ENCODE measurements around the gene RNFT2.
A peak's percentile ranks its signal among the peaks of the same experiment; 100 is the strongest.
"Not testable (repeated sequence)": the region's sequence is repeated elsewhere in the genome, so short reads cannot be mapped to it uniquely, and the experiment has no call there.

The RNFT2 gene

DNA sequence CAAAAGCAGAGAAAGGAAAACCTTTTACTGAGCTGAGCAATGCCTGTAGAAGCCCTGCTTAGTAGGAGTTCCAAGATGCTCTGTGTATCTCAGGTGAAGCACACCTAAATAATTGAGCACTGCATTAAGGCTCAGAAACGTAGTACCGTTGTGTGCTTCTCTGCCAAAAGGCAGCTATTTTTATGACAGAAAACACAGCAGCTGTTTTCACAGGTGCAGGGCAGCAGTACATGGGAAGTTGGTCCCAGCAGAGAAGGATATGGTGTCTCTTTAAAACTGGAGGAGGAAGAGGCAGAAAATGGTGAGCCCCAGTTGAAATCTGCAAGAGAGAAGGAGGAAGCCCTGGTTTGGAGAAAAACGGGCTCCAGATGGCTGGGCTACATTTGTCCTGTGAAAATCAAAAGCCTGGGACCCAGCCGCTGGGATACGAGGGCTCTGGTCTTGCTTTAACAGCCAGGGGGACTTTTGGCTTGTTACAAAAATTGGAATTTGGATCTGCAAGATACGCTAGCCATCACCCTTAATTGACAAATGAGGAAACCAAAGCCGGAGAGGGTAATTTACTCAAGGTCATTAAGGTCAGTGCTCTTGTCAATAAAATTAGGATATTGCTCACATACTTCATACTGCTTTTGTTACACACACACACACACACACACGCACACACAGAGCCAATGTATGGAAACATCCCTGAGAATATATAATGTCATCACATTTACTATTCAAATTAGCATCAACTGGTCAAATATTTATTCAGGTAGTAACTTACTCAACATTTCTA lies 27.6 kb upstream of the RNFT2 start:
- DNase-seq, result no peak

DNA sequence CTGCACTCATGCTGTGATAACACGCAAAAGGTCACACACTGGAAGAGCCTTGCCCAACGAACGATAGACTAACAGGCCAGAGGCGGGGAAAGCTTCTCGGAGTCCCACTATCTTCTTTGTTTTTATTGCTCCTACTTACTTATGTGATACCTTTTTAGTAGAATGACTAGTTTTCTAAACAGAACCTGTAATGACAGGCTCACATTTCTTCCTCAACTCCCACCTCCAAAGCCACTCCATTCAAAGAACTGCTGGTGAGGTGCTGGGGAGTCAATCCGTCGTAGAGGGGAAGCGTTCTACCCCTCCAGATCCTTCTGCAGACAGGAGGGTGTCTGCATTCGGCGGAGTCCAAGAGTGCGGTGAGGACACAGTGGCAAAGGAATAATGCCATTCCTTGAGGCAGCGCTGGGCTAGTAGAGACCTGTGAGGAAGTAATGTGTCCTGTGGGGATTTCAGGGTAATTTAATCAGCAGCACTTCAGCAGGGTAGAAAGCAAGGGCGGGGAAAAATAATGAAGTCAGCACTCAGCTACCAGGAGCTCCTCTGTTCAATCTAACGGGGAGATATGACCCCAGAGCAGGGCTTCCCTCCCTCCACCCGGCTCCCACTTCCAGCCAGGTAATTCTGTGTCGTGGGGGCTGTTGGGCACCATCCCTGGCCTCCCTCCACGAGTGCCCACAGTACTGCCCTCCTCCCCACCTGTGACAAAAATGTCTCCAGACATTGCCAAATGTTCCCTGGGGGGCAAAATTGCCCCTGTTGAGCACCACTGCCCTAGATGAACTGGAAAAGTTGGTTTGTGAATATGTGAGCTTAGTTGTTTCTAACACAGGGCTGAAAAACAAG lies 25.4 kb upstream of the RNFT2 start:
- no peak for DNase-seq

DNA sequence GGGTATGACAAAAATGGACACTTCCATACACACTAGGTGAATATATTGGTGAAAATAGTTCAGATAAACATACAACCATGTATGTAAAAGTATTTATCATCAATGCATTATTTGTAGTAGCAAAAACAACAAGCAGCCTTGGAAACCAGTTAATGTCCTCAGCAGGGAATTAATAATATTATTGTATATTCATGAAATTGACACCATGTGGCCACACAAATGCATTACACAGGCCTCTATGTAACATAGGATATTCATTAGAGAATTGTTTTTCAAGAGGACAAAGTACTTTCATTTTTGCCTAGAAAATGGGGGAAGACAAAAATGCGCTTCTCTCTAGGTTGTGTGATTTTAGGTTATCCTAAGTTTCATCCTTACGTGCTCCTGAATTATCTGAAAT lies 24.6 kb upstream of the RNFT2 start:
- no peak for DNase-seq

DNA sequence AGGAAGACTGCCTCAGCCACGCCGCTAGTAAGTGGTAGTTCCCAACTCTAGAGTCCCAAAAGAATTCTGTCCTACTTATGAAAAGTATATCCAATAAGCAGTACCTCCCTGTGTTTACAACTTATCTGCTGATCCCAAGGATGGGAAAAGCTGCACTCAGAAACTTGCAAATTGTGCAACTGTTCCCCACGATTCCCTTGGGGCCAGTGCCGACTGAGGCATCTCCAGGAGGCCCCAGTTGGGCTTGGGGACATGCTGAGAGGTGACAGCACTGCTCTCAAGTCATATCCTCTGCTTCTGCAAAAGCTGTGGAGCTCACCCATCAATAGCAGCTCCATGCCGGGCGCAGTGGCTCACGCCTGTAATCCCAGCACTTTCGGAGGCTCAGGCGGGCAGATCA lies 23.9 kb upstream of the RNFT2 start:
- DNase-seq, result no peak

DNA sequence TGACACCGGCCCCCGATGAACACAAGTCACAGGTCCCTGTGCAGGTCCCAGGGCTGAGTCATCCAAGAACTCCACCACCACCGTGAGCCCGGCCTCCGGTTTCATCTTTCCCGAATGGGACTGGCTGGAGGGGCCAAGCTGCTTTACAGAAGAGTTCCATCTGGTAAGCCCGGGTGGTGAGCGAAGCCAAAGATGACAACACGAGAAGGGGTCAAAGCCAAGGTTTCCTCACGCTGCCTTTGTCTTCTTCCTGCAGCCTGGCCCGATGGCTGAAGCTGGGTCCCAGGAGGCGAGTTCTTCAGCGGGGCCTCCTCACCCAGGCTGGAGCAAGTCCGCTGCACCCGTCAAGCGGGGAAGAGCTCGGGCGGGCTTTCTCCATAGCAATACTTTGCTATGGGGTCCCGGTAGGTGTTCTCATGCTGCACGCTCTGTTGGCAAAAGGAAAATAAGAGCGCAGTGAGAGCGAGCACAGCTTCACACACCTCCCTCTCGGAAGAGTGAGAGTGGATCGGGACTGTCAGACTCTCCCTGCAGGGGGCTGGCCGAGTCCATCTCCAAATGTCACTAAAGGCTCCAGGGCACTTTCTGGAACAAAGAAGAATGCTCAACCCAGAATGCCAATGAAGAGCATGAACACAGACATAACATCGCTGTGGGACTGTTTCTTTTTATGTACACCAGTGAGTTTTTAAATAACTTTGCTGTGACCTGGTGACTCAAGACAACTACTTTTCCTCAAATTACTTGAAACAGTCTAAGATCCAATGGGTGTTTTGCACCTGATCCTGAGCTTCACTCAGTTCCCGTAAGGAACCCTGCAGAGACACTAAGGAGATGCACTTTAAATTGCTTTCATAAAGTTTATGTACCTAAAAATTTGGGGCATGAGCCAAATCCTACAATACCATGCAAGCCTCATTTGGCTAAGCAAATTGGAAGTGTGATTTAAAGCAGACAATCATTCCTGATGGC lies 20.4 kb upstream of the RNFT2 start:
- no peak for DNase-seq

DNA sequence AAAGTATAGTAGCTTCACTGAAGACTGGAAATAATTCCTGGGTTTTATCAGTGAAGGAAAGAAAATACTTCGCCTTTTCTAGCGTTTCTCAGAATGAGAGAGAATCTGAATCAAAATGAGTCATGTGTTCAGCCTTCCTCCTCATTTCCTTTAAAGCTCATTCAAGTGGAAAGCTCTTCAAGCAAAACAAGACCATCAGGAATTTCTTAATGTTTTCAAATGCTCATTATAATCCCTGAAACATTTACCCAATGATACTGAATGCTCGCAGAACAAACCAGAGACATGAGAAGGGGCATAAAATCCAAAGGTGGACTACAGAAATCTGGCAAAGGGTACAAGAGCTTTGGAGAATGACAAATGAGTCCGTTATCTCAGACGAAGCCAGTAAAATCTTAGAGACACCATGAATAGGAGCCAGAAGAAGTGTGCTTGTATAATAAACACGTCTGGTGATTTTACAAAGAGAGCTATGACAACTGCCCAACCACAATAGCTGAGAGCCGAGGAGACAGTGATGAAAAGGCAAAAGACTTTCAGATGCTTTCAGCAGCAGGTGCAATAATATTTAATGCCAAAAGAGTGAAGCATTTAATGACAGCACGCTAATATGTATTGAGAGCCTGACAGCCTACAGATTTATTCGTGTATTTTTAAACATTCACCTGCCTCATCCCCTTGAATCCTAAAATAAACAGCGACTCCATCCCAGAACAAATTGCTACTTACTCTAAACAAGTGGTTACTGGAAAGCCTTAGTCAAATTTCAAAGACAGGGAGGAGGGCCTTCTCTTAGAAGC lies 19.3 kb upstream of the RNFT2 start:
- no peak for DNase-seq

DNA sequence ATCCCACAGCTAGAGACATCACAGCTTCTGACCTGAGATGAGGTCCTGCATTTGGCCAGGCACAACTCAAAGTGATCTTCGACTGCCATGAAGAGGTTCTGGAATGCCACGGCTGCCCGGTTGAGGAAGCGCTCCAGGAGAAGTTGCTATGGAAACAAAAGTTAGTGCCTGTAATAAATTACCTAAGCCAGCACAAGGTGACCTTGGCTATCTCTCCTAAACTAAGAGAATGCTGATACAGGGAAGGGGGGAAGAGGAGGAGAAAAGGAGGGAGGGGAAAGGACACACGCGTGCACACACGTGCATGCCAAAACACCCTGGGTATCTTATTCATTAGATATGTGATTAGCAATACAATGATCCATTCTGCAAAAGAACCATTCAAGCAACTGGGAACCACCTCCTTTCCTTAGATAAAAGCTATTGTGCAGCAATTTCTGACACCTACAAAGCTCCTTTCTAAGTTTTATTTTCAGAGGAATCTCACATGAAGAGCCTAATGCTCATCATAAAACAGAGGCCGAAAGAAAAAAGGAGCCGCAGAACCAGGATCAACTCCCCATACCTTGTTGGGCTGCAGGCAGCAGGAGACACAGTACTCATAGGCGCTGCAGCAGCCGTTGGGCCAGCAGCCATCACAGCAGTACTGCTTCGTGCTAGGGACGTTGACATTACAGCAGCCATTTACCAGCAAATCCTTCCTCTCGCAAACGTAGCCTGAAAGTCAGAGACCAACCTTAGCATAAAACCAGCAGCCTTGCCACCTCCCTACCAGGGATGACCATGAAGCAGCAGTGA lies 18.2 kb upstream of the RNFT2 start:
- DNase-seq, result no peak

DNA sequence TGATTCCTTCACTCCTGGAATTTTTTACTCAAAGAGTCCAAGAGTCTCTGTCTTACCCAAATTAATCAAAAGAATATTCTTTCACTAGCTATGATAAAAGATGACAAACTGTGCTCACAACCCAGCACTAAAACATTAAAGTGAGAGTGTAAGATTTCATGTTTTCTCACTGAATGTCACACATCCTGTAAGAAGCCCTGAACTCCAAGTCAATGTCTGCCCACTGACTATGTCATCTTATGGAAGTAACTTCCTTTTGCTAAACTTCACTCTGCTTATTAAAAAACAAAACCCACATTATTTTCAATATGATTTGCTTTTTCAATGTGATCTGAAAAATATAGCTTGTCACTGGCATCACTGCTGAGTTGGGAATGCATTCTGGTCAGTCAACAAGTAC lies 15.9 kb upstream of the RNFT2 start:
- no peak for DNase-seq

DNA sequence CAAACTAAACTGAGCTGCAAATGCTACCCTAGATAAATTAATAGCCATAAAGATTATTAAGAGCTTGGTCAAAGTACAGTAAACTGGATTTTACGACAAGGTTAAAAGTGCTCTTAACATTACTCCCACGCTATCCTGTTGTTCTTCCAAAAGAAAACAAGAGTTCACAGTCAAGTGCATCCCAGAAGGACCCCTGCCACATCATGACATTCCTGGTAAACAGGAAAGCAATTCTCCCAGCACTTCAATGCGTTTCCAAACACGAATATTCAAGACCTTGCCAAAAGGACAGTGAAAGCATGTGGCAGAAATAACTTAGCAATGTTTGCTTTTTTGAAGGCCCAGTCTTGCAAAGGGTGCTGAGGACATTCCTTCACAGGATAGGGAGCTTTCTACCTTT lies 11.4 kb upstream of the RNFT2 start:
- no peak for DNase-seq

DNA sequence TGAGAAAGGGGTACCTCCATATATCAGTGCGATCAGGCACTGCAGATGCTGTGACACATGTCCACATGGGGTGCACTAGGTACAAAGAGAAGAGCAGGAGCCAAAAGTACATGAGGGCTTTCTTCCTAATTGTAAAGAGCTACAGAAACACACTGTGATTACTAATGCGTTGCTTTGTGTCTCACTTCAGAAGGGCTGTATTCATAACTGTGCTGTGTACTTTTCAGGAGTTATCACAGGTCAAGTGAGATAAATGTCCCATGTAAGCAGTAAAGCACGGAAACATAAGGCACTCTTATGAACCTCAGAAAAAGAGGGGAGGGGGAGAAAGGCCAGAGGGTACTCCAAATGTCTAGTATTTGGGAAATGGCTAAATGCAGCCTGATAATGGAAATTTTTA lies 10.9 kb upstream of the RNFT2 start:
- no peak for DNase-seq

DNA sequence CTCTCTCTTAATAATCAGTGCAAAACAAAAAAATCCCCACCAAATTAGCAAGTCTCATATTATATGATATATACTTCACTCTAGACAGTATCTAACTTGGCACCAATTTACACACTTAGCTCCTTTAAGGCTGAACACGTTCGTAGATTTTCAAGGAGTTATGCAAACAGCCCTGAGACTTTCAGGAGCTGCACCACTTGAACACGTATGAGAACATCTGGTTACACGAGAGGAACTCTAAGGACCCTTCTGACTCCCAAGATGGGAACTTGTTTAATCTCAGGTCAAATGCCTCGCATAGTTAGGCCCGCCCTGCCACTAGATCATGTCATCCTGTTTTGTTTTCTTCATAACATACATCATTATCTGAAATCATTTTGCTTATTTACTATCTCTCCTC lies 10.2 kb upstream of the RNFT2 start:
- no peak for DNase-seq

DNA sequence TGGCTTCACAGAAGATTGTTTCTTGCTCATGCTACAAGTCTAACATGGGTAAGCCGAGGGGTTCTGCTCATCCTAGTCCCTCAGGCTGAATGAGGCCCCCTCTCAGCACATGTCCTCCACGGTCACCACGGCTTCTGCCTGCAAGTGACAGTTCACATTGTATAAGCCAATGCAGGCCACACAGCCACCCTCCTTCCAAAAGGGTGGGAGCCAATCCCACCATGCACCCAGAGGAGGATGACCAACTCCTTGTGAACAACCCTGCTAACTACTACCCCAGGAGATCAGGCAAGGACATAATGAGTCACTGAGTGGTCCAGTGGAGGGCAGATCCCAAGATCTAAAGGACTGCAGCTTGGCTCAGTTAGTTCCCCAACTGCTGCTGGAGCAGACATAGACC lies 6.3 kb upstream of the RNFT2 start:
- DNase-seq, result no peak

DNA sequence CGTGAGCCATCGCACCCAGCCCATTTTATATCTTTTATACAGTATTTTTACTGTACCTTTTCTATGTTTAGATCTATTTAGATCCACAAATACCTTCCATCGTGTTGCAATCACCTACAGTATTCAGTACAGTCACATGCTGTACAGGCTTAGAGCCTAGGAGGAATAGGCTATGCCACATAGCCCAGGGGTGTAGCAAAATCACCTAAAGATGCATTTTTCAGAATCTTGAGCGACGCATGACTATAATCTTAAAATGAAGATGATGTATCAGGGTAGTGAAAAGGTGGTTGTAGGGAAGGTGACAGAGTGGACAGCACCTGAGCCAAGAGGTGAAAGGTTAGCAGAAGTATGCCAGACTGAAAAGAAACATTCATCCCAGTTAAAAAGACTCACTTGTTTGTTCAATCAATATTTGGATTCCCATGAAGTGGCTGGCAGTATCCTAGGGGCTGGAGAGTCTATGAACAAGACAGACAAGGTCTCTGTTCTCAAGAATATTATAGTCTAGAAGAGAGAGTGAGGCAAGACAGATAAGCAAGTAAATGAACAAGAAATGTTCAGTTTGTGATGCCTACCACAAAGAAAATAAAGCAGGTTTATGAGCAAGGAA lies 3.9 kb upstream of the RNFT2 start:
- no peak for DNase-seq

DNA sequence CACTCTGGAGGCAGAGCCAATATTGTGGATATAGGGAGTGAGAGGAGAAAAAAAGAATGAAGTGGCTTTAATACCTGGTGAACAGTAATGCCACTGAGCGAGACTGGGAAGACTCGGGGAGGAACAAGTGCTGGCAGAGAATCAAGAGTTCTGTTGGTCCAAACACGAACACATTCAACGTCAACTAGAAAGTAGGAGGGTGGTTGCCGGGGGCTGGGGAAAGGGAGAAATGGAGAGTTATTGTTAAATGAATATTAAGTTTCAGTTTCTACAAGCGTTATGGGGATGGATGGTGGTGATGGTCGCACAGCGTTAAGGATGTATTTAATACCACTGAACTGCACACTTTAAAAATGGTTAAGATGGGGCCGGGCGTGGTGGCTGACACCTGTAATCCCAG lies 3.0 kb upstream of the RNFT2 start:
- DNase-seq, result no peak

DNA sequence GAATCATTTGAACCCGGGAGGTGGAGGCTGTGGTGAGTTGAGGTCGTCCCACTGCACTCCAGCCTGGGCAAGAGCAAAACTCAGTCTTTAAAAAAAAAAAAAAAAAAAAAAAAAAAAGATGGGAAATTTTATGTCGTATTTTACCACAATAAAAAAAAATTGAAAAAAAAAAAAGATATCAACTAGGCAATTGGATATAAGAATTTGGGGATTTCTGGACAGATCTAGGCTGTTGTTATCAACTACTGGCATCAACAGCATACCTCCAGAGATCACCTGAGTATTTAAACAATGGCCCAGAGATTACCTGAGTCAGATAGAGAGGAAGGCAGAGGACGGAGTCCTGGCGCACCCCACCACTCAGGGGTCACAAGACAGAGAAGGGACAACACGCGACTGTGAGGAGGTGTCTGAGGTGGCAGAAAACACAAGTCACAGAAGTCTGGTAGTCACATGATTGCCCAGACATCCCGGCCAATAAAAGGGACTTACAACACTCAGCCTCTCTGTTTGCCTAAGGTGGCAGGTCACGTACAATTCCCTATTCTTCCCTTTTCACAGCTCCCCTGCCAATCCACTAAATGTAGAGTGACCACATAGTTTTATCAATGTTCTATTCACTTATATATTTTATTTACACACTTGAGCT lies 2.0 kb upstream of the RNFT2 start:
- peak; percentile 33 for DNase-seq

DNA sequence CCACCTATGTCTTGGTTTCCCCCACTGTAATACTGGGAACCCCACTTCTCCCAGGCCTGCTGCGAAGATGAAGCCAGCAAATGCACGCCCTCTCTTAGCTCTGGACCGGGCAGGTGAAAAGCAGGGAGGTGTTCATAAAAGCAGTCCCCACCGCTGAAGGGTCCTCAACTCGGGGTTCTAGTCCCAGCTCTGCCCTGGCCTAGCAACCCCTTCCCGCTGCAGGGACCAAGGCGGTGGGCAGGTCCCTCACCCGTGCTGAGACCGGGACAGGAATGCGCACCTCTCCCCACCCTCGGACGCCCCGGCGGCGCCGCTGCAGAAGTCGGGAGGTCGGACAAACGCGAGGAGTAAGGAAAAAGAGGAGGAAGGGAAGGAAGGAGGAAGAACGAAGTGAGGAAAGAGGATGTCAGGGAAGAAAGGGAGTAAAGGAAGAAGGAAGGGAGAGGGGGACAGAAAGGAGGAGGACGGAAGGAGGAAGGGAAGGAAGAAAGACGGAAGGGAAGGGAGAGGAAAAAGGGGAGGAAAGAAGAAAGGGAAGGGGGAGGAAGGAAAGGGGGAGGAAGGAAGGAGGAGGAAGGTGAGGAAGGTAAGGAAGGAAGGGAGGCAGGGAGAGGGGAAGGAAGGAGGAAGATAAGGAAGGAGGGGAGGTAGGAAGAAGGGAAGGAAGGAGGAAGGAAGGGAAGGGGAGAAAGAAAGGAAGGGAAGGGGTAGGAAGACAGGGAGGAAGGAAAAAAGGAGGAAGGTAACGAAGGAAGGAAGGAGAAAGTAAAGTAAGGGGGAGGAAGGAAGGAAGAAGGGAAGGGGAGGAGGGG lies 947 bp upstream of the RNFT2 start:
- peak; percentile 17 for DNase-seq

DNA sequence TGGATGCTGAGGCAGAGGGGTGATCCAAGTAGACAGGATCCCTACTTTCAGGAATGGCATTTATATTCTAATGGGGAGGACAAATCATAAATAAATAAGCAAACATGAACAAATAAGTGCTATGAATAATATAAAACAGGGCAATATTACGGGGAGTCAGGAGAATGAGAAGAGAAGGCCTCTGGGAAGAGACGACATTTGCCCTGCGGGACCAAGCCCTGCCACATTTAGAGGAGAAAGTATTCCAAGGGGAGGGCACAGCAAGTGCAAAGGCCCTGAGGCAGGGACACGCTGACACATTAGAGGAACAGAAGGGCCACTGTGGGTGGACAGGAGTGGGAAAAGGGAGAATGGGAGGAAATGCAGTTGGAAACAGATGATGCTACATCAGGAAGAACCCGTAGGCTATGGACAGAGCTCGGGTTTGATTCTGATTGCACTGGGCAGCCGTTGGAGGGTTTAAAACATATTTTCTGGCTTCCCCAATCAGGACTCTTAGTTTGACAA lies 1.3 kb downstream of the RNFT2 start:
- no peak for DNase-seq

DNA sequence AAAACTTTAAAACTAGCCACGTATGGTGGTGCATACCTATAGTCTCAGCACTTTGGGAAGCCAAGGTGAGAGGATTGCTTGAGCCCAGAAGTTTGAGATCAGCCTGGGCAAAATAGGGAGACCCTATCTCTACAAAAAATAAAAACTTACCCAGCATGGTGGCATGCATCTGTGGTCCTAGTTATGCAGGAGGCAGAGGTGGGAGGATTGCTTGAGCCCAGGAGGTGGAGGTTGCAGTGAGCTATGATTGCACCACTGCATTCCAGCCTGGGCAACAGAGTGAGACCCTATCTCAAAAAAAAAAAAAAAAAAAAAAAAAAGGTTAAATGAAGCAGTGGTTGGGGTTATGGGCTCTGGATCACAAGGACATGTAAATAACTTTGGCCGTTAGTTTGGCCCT lies 4.7 kb downstream of the RNFT2 start:
- not testable (repeated sequence) for DNase-seq

DNA sequence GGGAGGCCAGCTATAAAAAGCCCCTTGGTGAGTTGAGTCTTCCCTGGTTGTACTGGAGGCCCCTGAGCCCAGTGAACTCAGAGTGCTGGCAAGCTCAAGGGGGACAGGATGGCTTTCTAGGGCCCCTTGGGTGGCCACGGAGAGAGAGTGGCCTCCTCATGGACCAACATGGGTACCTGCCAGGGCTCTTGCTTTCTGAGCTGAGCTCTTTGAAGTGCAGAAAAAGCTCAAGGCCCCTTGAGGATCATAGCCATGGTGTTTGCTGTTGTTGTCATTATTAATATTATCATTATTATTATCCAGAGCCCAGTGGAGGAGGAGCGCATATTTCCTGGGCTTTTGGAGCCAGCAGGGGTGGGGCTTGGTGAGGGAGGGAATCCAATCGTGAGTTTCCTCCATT lies 6.7 kb downstream of the RNFT2 start:
- DNase-seq, result no peak
